NCI-H1694 (cell line): ENCODE measurements around the gene EXOC7.
"Not testable (repeated sequence)": the region's sequence is repeated elsewhere in the genome, so short reads cannot be mapped to it uniquely, and the experiment has no call there.

Source experiments
- DNase-seq: peaks from one replicate; lab custom pipeline; 2025; lab: John Stamatoyannopoulos, UW

Gene EXOC7

DNA sequence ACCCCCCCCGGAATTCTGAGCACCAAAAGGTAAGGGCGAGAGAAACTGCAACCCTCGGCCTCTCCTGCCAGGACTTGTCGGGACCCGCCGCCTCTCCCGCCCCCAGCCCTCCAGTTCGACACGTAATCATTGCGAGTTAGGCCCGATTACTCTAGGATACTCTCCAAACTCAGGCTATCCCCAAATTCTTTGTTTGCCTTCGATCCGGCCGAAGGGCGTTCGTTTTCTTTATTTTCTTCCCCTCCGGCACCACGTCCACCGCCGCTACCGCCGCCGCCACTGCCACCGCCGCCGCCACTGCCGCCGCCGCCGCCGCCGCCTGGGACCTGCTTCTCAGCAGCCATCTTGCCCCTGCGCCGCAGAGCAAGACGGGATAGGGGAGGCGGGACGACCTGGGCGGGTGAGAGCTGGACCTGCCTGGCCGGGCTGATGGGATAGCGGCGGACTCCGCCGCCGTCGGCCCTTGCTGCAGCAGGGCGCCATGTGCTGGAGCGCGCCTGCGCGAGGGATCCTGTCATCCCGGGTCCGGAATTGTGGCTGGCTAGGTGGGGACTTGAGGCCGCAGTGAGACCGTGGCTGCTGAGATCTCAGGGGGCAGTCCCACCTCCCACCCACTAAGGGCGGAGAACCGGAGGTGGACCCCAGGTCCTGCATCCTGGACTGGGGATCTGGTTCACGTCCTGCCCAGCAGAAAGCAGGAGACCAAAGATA is 31.3 kb downstream of the EXOC7 start, which contains the start of gene SRP68:
Gene SRP68 (minus strand): TSS at position 370 of the 711 bp plus-strand sequence. CDS start 26 bp downstream, at position 344.
- DNase-seq = peak; percentile 74

DNA sequence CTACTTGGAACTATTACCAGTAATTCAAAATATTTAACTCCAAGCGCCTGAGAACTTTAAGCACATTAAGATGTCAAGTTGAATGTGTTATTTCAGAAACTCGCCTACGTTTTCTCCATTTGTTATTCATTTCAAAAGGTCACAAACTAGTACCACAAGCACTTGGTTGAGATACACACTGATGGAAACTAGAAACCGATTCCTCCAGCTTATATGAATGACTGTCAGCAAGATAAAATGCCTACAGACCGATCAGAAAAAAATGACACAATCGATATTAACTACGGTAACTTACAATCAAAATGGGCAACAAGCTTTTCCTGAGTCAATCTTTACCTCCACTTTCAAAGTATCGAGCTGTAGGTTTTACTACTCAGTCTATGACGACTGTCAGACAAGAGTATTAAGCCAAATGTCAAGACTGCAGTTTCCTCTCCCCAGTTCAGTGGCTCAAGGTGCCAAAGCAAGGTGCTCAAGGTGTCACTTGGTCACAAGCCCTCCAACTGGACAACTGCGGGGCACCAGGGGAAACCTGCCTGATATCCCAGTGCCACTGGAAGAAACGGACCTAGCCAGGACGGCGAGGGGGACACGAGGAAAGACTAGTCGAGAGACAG is 31.9 kb downstream of the EXOC7 start:
- no peak for DNase-seq

DNA sequence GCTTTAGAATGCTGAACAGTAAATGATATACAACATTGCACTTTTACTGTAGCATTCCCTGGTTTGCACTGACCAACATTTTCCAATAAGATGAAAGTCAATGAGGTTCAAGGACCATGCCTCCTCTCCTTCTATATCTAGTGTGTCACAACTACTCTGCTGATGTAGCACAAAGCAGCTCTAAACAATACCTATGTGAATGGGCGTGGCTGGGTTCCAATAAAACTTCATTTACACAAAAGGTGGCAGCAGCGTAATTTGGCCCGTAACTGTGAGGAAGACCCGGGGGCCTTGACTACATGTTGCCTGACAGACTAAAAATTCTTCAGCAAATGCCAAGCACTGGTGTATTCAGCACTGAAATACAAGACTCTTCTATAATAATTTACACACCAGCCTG is 37.8 kb downstream of the EXOC7 start:
- no peak for DNase-seq

DNA sequence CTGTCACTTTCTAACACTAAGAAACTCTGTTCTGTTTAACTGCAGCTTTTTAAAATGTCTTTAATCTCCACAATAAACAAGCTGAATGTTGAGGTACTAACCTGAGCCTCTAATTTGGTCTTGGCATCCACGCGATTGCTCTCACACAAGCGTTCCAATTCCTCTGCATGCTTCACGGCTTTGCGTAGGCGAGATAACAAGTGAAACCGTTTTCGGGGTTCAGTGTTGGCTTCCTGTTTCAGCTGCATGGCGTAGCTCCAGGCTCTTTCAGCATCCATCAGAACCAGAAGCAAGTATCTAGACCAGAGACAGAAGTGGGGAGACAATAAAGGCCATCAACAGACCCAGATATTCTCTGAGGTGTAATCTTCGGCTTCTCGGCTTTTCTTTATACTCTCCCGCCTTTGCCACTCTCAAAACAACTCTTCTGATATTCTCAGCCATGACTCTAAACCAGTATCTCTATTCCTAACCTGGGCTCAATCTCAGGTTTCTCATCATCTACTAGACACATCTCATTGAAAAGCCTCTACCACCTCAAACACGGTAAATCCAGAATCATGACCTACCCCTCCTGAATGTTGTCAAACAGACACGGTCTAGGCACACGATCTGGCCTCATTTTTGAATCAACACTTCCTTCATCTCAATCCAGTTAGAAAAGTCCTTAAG is 39.6 kb downstream of the EXOC7 start:
- no peak for DNase-seq

DNA sequence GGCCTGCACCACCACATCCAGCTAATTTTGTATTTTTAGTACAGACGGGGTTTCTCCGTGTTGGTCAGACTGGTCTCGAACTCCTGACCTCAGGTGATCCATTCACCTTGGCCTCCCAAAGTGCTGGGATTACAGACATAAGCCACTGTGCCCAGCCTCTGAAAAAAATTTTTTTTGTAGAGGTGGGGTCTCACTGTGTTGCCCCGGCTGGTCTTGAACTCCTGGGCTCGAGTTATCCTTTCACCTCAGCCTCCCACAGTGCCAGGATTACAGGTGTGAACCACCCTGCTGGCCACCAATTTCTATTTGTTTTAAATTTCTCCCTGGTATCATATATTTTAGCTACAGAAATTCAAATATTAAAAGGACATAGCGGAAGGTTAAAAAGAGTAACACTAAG is 45.3 kb downstream of the EXOC7 start:
- DNase-seq = not testable (repeated sequence)

DNA sequence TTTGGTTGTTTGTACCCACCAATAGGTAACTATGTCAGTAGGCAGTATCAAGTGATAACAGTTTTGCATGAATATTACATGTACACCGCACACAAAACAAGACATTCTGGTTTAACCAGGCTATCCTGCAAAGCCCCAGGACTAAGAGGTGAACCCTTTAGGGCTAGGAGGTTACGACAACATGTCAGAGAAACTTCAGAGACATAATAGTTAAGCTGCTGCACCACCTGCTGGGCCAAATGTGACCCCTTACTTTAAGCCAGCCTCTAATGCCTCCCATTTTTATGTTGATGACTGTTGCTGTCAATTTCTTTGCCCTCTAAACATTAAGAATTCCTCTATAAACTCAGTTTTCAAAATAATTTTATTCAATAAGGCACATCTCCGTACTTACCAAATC is 46.7 kb downstream of the EXOC7 start:
- DNase-seq = no peak

DNA sequence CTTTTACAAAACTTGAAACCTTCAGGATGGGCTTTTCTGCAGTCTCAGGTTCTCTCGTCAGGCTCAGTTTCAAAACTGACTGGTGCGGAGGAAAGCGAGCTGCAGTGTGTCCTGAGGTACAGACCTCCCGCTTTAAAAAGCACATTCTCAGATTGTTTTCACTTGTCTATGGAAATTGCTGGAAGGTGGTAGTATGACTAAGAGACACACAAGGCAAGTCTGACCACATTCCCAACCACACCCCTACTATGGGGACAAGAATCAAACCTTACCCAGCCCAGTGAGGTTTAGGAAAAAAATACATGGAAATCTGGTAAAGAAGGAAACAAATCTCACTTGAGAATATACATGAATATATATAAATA is 49.5 kb downstream of the EXOC7 start:
- DNase-seq = no peak

DNA sequence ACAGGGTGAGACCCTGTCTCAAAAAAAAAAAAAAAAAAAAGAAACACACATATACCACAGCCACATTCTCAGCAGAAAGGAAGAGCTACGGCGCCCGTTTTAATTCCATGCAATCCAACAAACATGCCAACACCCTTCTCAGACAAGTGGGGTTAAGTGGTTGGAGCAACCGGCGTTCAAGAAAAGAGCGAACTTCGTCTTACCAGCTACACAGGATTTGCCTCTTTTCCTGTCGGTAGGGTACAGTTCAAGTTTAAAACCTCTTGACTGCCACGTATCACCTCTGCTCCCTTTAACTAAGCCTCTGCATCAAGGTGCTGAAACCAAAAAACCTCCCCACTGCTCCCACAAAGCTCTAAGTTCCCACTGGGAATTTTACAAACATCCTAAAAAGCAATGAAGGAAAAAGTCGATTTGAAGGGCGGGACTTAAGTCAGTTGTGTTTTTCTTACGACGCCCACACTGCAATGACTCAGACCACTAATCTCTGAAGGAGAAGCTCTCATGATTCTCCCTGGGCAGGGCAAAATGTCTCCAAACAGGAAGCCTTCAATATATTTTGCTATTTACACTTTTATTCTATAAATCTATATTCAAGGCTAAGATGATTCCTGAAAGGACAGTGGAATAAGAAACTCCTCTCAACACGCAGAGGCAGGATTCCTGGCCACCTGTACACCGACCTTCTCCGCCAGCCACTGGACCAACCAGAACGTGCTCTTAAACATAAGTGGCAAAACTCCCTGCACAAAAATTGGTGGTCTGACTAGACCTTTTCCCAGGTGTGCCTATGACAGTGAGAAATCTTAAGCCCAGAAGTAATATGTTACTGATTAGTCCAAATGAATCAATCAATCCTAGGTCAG is 50.1 kb downstream of the EXOC7 start:
- DNase-seq = no peak

DNA sequence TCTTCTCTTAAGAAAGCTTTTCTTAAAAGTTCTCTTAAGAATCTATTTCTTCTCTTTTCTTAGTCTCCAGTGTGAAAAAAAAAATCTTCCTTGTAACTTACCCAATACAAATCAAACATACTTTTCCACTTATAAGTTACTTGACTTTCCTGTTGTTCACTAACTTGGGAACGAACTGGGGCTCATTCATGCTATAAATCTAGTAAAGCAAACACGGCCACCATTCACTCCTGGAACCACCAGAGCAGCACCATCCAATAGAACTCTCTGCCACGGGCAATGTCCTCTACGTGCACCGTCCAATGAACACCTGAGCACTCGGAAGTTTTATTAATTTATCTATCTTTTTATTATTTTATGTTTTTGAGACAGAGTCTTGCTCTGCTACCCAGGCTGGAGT is 52.0 kb downstream of the EXOC7 start:
- no peak for DNase-seq

DNA sequence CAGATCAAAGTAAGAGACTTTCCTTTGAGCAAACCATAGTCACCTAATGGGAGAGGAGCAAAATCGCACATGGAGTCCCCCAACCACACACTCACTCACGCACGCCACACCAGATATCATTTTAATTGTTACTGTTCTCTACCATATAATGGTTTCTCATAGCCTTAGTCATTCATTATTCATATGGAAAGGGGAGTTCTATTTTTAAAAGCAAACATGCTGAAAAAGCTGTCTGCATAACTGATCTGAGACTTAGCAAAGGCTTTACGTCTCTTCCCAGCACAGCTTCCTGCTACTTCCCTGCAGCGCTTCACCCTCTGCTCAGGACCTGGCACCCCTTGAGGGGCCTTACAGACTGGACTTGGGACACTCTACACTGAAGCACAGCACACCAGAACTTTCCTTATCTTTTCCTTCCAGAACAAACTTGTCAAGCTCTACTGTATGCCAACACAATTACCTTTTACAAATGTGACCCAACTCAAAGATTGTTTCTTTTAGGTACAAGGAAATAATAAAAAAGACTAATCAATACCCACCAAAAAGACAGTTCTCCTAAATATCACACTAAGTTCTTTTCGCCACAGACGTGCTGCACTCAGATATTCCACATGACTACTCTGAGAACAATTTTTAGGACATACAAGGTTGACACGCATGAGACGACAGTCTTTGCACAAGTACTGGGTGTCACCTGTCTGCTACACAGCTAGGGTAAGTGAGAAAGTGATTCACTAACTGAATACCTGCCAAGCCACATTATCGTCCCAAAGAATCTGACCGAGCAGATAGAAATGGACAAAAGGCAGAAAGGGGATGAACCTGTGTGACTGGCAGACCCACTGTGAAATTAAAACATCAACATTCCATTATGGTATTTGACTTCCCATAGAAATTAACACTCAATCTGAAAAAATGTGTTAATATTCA is 52.8 kb downstream of the EXOC7 start:
- no peak for DNase-seq

DNA sequence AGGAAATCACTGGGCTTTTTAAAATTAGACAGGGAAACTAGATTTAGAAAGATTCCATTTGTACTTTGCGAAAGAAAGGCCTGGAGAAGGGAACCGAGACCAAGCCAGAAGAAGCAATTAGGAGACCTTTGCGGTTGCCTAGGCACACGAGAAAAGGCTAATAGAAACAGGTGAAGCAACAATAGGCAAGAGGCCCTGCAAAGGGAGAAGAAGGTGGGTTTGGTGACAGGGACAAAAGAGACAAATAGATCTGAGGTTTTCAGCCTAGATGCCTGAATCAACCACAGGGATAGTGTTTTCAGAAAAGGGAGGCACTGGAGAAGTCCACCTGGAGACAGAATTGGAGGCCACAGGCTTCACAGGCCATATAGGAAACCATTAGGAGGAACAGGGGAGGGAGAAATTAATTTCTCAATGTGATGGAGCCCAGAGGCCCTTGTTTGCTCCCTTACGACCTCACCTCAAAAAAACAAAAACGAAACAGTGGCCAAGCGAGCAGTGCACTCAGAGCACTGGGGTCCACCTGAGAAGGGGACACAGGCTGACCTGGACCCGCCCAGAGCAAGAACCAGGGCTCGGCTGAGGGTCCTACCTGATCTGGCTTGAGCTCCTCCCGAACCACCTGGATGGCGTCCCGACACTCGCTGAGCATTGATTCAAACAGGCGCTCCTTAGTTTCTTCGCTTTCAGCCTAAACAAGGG is 53.6 kb downstream of the EXOC7 start:
- no peak for DNase-seq

DNA sequence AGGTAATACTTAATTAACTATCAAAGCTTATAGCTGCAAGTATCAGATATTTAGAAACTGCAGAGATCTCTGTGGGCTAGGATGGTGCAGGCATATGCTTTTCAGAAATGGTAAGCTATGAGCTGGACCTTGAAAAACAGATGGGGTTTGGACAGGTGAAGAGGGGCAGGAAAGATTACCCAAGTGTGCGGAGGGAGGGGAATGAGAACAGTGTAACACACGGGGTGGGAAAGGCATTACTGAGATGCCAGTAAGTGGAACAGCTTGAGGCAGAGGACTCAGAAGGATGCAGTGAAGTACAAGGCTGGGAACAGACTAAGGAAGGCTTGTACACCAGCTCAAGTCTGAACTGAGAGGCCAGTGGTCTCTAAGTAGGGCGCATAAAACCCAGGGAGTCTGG is 54.3 kb downstream of the EXOC7 start:
- no peak for DNase-seq

DNA sequence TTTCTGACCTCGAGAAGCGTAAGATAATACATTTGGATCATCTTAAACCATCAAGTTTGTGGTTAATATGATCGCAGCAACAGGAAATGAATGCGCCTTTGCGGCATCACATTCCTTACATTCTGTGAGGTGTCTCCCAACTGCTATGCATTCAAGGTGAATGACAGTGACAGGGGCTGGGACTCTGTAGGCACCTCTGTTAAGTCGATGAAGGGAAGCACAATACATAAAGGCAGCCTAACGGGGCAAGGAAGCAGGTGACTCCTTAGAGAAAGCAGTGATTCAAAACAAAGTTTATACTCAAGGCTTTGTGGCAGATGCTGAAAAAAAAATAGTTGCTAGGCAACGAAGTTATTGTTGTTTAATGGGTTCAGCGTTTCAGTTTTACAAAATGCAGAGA is 54.9 kb downstream of the EXOC7 start:
- no peak for DNase-seq

DNA sequence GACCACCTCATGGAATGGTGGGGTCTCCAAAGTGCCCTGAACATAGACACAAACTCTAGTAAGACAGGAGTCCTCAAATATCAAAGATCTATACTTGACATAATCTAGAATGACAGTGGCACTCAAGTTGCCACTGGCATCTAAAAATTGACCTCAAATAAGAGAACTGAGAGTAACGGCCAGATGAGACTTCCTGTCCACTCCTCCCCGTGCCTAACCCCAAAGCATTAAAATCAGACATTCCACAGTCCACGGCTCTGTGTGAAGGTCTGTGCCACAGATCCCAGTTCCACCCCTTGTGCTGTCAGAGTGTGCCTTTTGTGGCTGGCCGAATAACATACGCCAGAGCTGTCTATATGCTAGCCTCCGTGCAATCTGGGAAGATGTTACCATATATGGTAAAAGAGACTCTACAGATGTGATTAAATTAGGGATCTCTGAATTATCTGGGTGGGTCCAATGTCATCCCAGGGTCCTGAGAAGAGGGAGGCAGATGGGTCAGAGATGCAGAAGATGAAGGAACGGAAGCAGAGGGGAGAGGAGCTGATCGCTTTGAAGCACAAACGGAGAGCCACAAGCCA is 55.5 kb downstream of the EXOC7 start:
- DNase-seq = no peak

DNA sequence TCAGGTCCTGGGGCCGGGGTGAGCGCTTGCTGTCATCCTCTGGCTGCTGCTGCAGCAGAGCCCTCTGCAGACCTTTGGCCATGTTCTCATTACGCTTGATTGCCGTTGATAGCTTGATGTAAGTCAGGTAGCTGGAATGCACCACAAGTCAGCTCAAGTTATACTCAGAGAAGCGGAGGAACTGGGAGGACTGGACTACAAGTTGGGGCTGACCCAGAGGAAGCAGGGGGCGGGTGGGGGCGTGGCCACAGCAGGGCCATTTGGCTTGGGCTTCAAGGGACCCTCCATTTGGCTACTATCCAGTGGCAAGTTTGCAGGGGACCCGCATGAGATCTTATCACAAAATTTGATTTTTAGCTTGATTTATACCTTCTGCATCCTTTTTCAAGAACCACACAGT is 57.5 kb downstream of the EXOC7 start:
- no peak for DNase-seq

DNA sequence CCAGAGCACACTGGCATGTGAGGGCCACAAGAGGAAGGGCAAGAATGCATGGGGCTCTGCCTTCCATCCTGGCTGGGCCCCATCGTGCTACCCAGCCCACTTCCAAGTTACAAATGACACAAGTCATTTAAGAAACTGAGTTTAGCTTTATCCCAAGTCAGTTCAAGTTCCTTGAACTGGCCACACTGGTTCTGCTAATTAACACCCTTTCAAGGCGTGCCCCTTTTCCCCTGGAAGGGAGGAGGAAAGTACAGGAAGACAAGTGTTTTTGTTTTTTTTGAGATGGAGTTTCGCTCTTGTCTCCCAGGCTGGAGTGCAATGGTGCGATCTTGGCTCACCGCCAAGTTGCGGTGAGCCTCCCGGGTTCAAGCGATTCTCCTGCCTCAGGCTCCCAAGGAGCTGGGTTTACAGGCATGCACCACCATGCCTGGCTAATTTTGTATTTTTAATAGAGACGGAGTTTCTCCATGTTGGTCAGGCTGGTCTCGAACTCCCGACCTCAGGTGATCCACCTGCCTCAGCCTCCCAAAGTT is 59.0 kb downstream of the EXOC7 start:
- DNase-seq = not testable (repeated sequence)

DNA sequence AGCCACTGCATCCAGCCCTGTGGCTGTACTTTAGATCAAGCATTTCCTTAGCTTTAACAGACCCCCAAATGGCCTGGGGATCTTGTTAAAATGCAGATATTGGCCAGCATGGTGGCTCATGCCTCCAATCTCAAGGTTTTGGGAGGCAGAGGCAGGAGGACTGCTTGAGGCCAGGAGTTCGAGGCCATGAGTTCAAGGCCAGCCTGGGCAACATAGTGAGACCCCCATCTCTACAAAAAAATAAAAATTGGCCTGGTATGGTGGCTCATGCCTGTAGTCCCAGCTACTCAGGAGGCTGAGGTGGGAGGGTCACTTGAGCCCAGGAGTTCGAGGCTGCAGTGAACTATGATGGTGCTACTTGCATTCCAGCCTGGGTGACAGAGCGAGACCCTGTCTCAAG is 60.7 kb downstream of the EXOC7 start:
- DNase-seq = not testable (repeated sequence)

DNA sequence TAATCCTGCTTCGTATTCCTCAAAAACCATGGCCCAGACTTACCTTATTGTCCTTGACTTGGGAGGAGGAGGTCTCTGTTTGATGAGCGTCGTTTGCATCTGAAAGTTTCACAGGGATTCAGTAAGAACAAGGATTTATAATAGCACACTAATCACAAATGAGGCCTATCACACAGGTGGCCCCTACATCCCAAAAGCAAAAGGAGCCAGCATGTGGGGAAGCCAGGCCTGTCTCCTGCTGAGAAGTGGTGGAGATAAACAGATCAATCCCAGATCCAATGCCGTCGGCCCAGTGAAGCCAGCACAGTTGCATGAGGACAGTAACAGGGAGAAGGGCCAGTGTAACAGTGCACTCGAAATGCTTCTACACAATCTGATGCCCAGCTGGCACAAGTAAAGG is 63.2 kb downstream of the EXOC7 start:
- DNase-seq = no peak

DNA sequence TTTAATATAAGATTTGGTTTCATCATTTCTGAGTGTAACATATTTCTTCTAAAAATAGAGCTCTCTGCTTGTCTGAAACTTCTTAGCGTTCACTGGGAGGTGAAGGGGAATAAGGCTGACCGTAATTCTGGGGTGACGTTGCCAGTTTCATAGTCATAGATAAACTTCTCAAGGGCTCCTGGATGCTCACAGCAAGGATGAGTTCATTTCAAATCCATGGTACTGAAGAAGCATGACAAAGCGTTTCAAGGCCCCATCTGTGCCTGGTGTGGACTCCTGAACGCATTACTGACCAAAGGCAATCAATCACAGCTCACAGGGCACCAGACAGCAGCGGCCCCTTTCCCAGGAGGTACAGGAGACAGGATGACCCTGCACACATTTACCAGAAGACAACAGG is 64.5 kb downstream of the EXOC7 start:
- no peak for DNase-seq

DNA sequence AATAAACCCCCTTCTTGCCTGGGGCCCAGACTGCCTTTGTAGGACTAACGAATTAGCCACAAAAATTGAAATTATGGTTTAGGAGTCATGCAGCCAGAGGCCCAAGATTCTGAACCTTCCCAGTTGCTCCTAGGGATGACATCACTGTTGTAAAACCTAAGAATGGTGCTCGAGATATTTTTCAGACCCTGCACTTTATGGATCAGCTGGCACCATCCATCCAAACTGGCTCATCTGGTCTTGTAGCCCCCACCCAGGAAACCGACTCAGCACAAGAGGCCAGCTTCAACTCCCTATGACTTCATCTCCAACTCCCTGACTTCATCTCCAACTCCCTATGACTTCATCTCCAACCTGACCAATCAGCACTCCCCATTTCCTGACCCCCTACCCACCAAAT is 65.5 kb downstream of the EXOC7 start:
- DNase-seq = no peak
